Subcutaneous abdominal adipose tissue (tissue), 5 donors: ENCODE results near the gene TBC1D13.
"Not testable (repeated sequence)": the region's sequence is repeated elsewhere in the genome, so short reads cannot be mapped to it uniquely, and the experiment has no call there.

Experiments used
- H3K27ac ChIP-seq: one replicate; pipeline ENCODE4 v1.7.0; 2013; ENCODE audit warnings: low read depth, mild to moderate bottlenecking, inconsistent platforms, low read length, moderate library complexity
- H3K27me3 ChIP-seq, 5 donors: one replicate each; pipeline ENCODE4 v1.7.0; 2013; ENCODE audit warnings: low read length in 5 of 5, inconsistent platforms in 1 of 5; ENCODE audit not compliant: control insufficient read depth in 5 of 5, insufficient read depth in 4 of 5
- H3K36me3 ChIP-seq, 5 donors: one replicate each; pipeline ENCODE4 v1.7.0; 2013; ENCODE audit warnings: low read length in 5 of 5; ENCODE audit not compliant: control insufficient read depth in 5 of 5, insufficient read depth in 5 of 5
- H3K4me1 ChIP-seq, 5 donors: one replicate each; pipeline ENCODE4 v1.7.0; 2013; ENCODE audit warnings: low read length in 5 of 5, mild to moderate bottlenecking in 3 of 5, moderate library complexity in 1 of 5; ENCODE audit not compliant: control insufficient read depth in 5 of 5, insufficient read depth in 5 of 5
- H3K4me3 ChIP-seq, 5 donors: one replicate each; pipeline ENCODE4 v1.7.0; 2013; ENCODE audit warnings: low read length in 5 of 5, low read depth in 1 of 5
- H3K9ac ChIP-seq, 5 donors: one replicate each; pipeline ENCODE4 v1.7.0; 2013; ENCODE audit warnings: low read length in 5 of 5, mild to moderate bottlenecking in 4 of 5, moderate library complexity in 3 of 5
- H3K9me3 ChIP-seq, 5 donors: one replicate each; pipeline ENCODE4 v1.7.0; 2013; ENCODE audit warnings: low read length in 5 of 5; ENCODE audit not compliant: control insufficient read depth in 5 of 5
- donor health status: healthy.
- donor health status: healthy.
- donor health status: healthy.
- donor health status: healthy.
- donor health status: healthy.

The TBC1D13 gene

GRCh38 chr9:128858476-128858875 lies 71.4 kb downstream of the TBC1D13 start:
- not testable (repeated sequence) for H3K4me3 ChIP-seq

More at GRCh38 chr9:128858476-128858875, 71.4 kb downstream of the TBC1D13 start:
- H3K9me3 ChIP-seq, H3K9ac ChIP-seq, H3K27me3 ChIP-seq, H3K27ac ChIP-seq, H3K36me3 ChIP-seq: not testable (repeated sequence)
- peaks cover 0 to 11% (median 7%) of the 10 kb centered on the region in 5 donors for H3K4me1 ChIP-seq
